ENCODE measurements around the gene PACSIN1. TPM values are rescaled to one million over a fixed set of nuclear protein-coding genes. Genes with fewer than 3 reads are reported as not detected.

Gene PACSIN1
- polyA plus RNA-seq, 3 donors, result 0.80 to 0.96 (median 0.84) TPM

DNA sequence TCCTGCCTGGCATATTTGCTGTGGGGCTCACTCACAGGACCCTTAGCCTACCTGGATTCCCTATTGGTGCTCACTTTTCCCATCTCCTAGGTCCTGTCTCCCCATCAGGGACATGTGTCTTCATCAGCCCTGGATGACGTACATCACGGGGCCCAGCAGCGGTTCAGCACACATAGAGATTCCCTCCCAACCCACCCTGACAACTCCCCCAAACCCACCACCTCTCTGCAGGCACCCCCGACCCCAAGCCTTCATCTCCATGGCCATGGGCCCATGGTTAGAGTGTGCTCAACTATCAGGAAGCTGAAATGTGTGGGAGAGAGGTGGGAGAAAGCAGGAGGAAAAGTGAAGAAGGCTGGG, 115.7 kb downstream of the PACSIN1 start:
- no peak for DNase-seq

DNA sequence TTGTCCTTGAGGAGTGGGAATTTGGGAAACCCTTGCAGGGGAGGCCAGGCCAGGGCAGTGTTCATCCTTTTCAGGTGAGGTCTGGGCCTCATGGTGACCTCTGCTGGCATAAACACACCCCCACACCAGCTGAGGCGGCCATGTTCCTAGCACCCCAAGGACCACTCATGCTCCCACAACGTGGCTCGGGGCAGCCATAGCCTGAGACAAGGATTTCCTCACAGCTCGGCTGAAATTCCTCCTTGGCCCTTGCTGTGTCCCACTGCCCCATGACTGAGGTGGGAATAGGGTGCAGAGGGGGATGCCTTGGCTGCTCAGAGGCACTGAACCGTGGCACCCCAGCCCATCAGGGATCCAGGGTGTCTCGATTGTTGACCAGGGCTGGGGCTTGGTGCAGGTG, 117.6 kb downstream of the PACSIN1 start:
- no peak for DNase-seq

DNA sequence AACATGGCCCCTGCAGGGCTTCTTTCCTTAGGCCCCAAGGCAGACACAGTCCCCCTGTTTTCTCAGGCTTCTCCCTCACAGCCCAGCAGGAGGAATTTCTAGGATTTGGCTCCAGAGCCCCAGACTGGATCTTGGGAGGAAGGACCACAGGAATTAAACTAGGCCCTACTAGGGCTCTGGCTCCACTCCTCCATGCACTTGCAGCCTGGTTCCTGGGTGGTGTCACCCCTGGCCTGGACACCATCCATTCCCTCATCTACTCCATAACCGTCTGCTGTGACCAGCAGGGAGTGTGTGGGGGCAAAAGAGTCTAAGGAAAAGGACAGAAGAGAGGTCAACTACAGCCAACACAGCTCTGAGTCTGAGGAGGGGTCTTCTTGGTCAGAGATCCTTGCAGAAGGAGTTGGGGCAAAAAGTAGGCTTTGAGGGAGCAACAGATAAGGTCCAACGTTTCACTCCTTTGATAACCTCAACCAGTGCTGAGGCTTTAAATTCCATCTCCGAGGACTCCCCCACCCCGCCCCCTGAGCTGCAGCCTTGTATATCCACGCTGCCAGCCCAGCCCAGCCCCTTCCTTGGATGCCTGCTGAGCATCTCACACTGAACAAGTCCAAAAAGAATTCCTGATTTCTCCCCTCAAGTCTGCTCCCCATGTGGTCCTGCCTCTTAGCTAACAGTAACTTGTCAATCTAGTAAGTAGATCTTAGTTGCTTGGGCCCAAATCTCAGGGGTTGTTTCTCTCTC, 118.2 kb downstream of the PACSIN1 start:
- DNase-seq, result no peak

DNA sequence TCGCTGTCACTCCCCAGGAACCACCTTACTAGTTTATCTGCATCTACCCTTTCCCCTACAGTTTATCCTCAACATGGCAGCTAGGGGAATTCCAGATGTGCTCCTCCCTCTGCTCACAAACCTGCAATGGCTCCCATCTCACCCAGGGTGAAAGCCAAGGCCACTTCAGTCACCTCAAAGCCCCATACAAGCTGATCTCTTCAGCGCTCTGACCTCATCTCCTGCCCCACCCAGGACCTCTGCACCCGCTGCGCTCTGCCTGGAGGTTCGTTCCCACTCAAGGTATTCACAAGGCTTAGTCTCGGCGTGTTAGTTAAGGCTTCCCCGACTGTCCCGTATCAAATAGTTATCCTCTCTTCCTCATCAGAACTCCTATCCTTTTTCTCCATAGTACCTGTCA, 118.8 kb downstream of the PACSIN1 start:
- DNase-seq, result no peak

Other genes with a start within 250 kb of the PACSIN1 start
- 100 to 1,000 TPM; 130 to 168 (median 164) TPM for gene HMGA1, start 229.2 kb upstream of the PACSIN1 start, polyA plus RNA-seq (ENCODE audit: insufficient read length in 3 of 3)
- gene SMIM29, start 217.1 kb upstream of the PACSIN1 start, polyA plus RNA-seq (ENCODE audit: insufficient read length in 3 of 3), result 10 to 100 TPM; 11.9 to 16.1 (median 14.5) TPM
- gene NUDT3, start 73.4 kb upstream of the PACSIN1 start, polyA plus RNA-seq (ENCODE audit: insufficient read length in 3 of 3), result 10 to 100 TPM; 18.7 to 22.1 (median 19.1) TPM
- 1,000 to 10,000 TPM; 1,323 to 1,516 (median 1,388) TPM for gene RPS10, start 40.0 kb upstream of the PACSIN1 start, polyA plus RNA-seq (ENCODE audit: insufficient read length in 3 of 3)
- gene SPDEF, start 90.3 kb downstream of the PACSIN1 start, polyA plus RNA-seq (ENCODE audit: insufficient read length in 3 of 3), result under 1 TPM in 2 of 3 donors, not detected in 1; 0.09 to 0.23 TPM
- 10 to 100 TPM; 50.1 to 50.9 (median 50.5) TPM for gene ILRUN, start 230.7 kb downstream of the PACSIN1 start, polyA plus RNA-seq (ENCODE audit: insufficient read length in 3 of 3)

Measured in renal pelvis (tissue), 4 donors.